GM21717 (cell line): ENCODE data around the gene ZNF667.

Source experiments
- ATAC-seq: cut with Tn5 transposase; IDR thresholded peaks from one replicate; pipeline ENCODE4 v1.9.1; 2021; ENCODE audit warnings: mild to moderate bottlenecking, moderate library complexity; ENCODE audit not compliant: unreplicated experiment

ZNF667 gene

DNA sequence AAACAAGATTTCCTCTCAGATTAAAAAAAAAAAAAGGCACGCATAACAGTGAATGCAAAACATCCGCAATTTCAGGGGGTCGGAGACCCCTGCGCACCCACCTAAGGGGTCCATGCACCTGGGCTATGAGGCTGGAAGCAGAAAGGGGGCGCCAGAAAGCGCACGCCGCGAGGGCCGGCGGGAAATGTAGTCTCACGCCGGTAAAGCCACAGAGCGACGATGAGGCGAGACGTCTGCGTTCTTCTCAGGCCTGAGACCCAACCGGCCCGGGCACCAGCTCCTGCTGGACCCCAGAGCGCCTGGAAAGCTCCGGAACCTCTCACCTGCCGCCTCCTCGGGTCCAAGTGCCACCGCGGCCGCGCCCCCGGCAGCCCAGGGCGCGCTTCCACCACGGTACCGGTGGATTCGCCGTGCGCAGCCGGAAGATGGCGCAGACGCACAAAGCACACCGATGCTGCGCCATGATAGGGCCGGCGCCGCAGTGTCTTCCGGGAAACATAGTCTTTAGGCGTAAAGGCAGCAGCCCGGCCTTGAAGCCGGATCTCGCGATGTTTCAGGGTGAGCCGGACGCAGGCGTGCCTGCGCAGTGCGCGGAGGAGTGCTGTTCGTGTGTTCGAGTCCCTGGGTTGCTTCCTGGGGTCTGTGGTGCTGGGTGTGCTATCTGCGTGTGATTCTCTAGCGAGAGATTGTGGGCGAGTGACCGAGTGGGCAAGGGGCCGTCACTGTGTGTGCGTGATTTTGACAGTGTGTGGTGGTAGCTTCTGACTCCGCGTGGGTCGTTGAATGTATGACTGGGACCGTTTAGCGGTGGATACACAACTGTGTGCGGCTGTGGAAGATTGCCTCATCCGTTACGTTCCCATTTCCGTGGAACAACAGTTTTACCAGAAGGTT, 83.8 kb downstream of the ZNF667 start, which contains the start of gene ZNF582:
Gene ZNF582 (minus strand): TSS at position 416 of the 894 bp plus-strand sequence. CDS start 1,782 bp downstream, outside the sequence.
- ATAC-seq = peak; percentile 80
